NCI-H2227 (cell line): Measurements from ENCODE around the gene ADAMTS18.
A peak's percentile ranks its signal among the peaks of the same experiment; 100 is the strongest.
"Not testable (repeated sequence)": the region's sequence is repeated elsewhere in the genome, so short reads cannot be mapped to it uniquely, and the experiment has no call there.

Source experiments
- DNase-seq: peaks from one replicate; lab custom pipeline; 2025; ENCODE audit not compliant: unreplicated experiment; lab: John Stamatoyannopoulos, UW

The ADAMTS18 gene

GRCh38 chr16:77297996-77298395, 136.8 kb downstream of the ADAMTS18 start:
- no peak for DNase-seq

GRCh38 chr16:77295896-77296295, 138.9 kb downstream of the ADAMTS18 start:
- no peak for DNase-seq

GRCh38 chr16:77290451-77291115, 144.3 kb downstream of the ADAMTS18 start:
- no peak for DNase-seq

GRCh38 chr16:77289331-77289809, 145.5 kb downstream of the ADAMTS18 start:
- DNase-seq: no peak

GRCh38 chr16:77288222-77288621, 146.6 kb downstream of the ADAMTS18 start:
- no peak for DNase-seq

- no peak for DNase-seq
These were observed 149.2 kb downstream of the ADAMTS18 start for GRCh38 chr16:77285676-77286075.

GRCh38 chr16:77282345-77282744, 152.5 kb downstream of the ADAMTS18 start:
- no peak for DNase-seq

- not testable (repeated sequence) for DNase-seq
These were observed 155.5 kb downstream of the ADAMTS18 start for GRCh38 chr16:77279316-77279715.

- DNase-seq: no peak
These were observed 157.3 kb downstream of the ADAMTS18 start for GRCh38 chr16:77277571-77277970.

GRCh38 chr16:77277141-77277540, 157.7 kb downstream of the ADAMTS18 start:
- DNase-seq: no peak

GRCh38 chr16:77276661-77277060, 158.2 kb downstream of the ADAMTS18 start:
- DNase-seq: no peak

GRCh38 chr16:77275303-77275702, 159.5 kb downstream of the ADAMTS18 start:
- not testable (repeated sequence) for DNase-seq

GRCh38 chr16:77273815-77274214, 161.0 kb downstream of the ADAMTS18 start:
- no peak for DNase-seq

- no peak for DNase-seq
These were observed 163.1 kb downstream of the ADAMTS18 start for GRCh38 chr16:77271532-77272426.

- DNase-seq: not testable (repeated sequence)
These were observed 168.6 kb downstream of the ADAMTS18 start for GRCh38 chr16:77266185-77266584.

- DNase-seq: no peak
These were observed 171.9 kb downstream of the ADAMTS18 start for GRCh38 chr16:77262971-77263370.

GRCh38 chr16:77250400-77250799, 184.4 kb downstream of the ADAMTS18 start:
- no peak for DNase-seq

- no peak for DNase-seq
These were observed 188.7 kb downstream of the ADAMTS18 start for GRCh38 chr16:77246150-77246549.

GRCh38 chr16:77242471-77242870, 192.4 kb downstream of the ADAMTS18 start:
- not testable (repeated sequence) for DNase-seq

GRCh38 chr16:77238593-77238992, 196.2 kb downstream of the ADAMTS18 start:
- no peak for DNase-seq

- DNase-seq: peak; percentile 92
These were observed 198.7 kb downstream of the ADAMTS18 start for GRCh38 chr16:77236063-77236511.

- DNase-seq: peak; percentile 79
These were observed 200.2 kb downstream of the ADAMTS18 start for GRCh38 chr16:77234611-77235010.
